ENCODE results near the gene GLP1R.

The GLP1R gene

GRCh38 chr6:39041072-39041471 is 7.5 kb upstream of the GLP1R start:
- Histone ChIP-seq H3K4me1 (ENCODE audit: control insufficient read depth in 5 of 5, insufficient read depth in 5 of 5, low read length in 5 of 5) (peaks cover 0 to 5% (median 0%) of the 10 kb centered on the region in 5 donors), H3K9ac (ENCODE audit: low read length in 5 of 5) (no peak overlapping the region), H3K27ac (ENCODE audit: low read depth, low read length) (no peak overlapping the region), H3K36me3 (ENCODE audit: control insufficient read depth in 5 of 5, insufficient read depth in 5 of 5, low read length in 5 of 5) (no peaks in the 10 kb centered on the region), H3K9me3 (ENCODE audit: control insufficient read depth in 5 of 5, low read length in 5 of 5) (peaks cover 0 to 5% (median 0%) of the 10 kb centered on the region in 5 donors), H3K27me3 (ENCODE audit: control insufficient read depth in 5 of 5, insufficient read depth in 4 of 5, low read length in 5 of 5) (peaks cover 0 to 24% (median 16%) of the 10 kb centered on the region in 5 donors), H3K4me3 (ENCODE audit: low read depth in 1 of 5, low read length in 5 of 5) (no peak overlapping the region)

DNA sequence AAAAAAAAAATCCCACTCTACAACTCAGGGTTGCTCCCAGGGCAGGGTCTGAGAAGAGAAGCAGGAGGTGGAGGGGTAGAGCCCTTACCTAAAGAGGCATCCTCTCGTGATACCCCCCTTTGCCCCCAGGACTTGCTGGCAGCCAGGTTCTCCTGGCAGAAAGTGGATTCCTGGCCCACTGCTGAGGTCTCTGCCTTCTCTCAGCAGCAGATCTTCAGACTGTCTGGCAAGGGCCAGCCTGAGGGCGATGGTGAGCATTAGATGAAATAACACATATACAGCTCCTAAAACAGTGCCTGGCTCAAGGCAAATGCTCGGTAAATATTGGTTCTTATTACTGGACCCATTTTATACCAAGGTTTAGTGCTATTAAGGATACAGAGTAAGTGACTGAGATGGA is 4.8 kb upstream of the GLP1R start:
- peaks cover 0 to 6% (median 4%) of the 10 kb centered on the region in 5 donors for H3K4me1 ChIP-seq (ENCODE audit: control insufficient read depth in 5 of 5, insufficient read depth in 5 of 5, low read length in 5 of 5)
- H3K9ac ChIP-seq (ENCODE audit: low read length in 5 of 5): no peak overlapping the region
- no peak overlapping the region for H3K27ac ChIP-seq (ENCODE audit: low read depth, low read length)
- peaks cover 11 to 35% (median 22%) of the 10 kb centered on the region in 5 donors for H3K27me3 ChIP-seq (ENCODE audit: control insufficient read depth in 5 of 5, insufficient read depth in 4 of 5, low read length in 5 of 5)
- no peak overlapping the region for H3K4me3 ChIP-seq (ENCODE audit: low read depth in 1 of 5, low read length in 5 of 5)
- H3K9me3 ChIP-seq (ENCODE audit: control insufficient read depth in 5 of 5, low read length in 5 of 5): peaks cover 0 to 5% (median 0%) of the 10 kb centered on the region in 5 donors
- H3K36me3 ChIP-seq (ENCODE audit: control insufficient read depth in 5 of 5, insufficient read depth in 5 of 5, low read length in 5 of 5): no peaks in the 10 kb centered on the region

DNA sequence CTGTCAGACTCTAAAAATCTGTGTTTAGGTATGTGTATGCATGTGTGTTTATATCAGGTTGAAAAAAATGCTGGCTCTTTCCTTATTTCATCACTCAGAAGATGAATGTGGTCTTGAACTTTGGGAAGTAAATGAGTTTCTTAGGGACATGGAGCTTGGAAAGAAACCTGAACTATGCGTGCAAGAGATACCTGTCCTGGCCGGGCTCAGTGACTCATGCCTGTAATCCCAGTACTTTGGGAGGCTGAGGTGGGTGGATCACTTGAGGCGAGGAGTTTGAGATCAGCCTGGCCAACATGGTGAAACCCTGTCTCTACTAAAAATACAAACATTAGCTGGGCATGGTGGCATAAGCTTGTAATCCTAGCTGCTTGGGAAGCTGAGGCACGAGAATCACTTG is 4.4 kb upstream of the GLP1R start:
- peaks cover 0 to 5% (median 0%) of the 10 kb centered on the region in 5 donors for H3K9me3 ChIP-seq (ENCODE audit: control insufficient read depth in 5 of 5, low read length in 5 of 5)
- H3K9ac ChIP-seq (ENCODE audit: low read length in 5 of 5): no peak overlapping the region
- H3K36me3 ChIP-seq (ENCODE audit: control insufficient read depth in 5 of 5, insufficient read depth in 5 of 5, low read length in 5 of 5): no peaks in the 10 kb centered on the region
- no peak overlapping the region for H3K4me3 ChIP-seq (ENCODE audit: low read depth in 1 of 5, low read length in 5 of 5)
- H3K27me3 ChIP-seq (ENCODE audit: control insufficient read depth in 5 of 5, insufficient read depth in 4 of 5, low read length in 5 of 5): peaks cover 15 to 37% (median 27%) of the 10 kb centered on the region in 5 donors
- peaks cover 0 to 9% (median 8%) of the 10 kb centered on the region in 5 donors for H3K4me1 ChIP-seq (ENCODE audit: control insufficient read depth in 5 of 5, insufficient read depth in 5 of 5, low read length in 5 of 5)
- H3K27ac ChIP-seq (ENCODE audit: low read depth, low read length): no peak overlapping the region

GRCh38 chr6:39047434-39048327 is 900 bp upstream of the GLP1R start:
- H3K9me3 ChIP-seq (ENCODE audit: control insufficient read depth in 5 of 5, low read length in 5 of 5): no peaks in the 10 kb centered on the region
- no peak overlapping the region for H3K9ac ChIP-seq (ENCODE audit: low read length in 5 of 5)
- H3K27me3 ChIP-seq (ENCODE audit: control insufficient read depth in 5 of 5, insufficient read depth in 4 of 5, low read length in 5 of 5): peaks cover 27 to 41% (median 41%) of the 10 kb centered on the region in 5 donors
- H3K27ac ChIP-seq (ENCODE audit: low read depth, low read length): no peak overlapping the region
- no peak overlapping the region for H3K4me3 ChIP-seq (ENCODE audit: low read depth in 1 of 5, low read length in 5 of 5)
- H3K36me3 ChIP-seq (ENCODE audit: control insufficient read depth in 5 of 5, insufficient read depth in 5 of 5, low read length in 5 of 5): no peaks in the 10 kb centered on the region
- peaks cover 0 to 9% (median 8%) of the 10 kb centered on the region in 5 donors for H3K4me1 ChIP-seq (ENCODE audit: control insufficient read depth in 5 of 5, insufficient read depth in 5 of 5, low read length in 5 of 5)

- Histone ChIP-seq H3K27me3 (ENCODE audit: control insufficient read depth in 5 of 5, insufficient read depth in 4 of 5, low read length in 5 of 5) (peaks cover 26 to 41% (median 37%) of the 10 kb centered on the region in 5 donors), H3K36me3 (ENCODE audit: control insufficient read depth in 5 of 5, insufficient read depth in 5 of 5, low read length in 5 of 5) (no peaks in the 10 kb centered on the region), H3K4me1 (ENCODE audit: control insufficient read depth in 5 of 5, insufficient read depth in 5 of 5, low read length in 5 of 5) (peaks cover 0 to 9% (median 8%) of the 10 kb centered on the region in 5 donors), H3K4me3 (ENCODE audit: low read depth in 1 of 5, low read length in 5 of 5) (no peak overlapping the region), H3K27ac (ENCODE audit: low read depth, low read length) (no peak overlapping the region), H3K9me3 (ENCODE audit: control insufficient read depth in 5 of 5, low read length in 5 of 5) (no peaks in the 10 kb centered on the region), H3K9ac (ENCODE audit: low read length in 5 of 5) (no peak overlapping the region)
Observed at GRCh38 chr6:39049575-39050283, 1.1 kb downstream of the GLP1R start.

GRCh38 chr6:39050453-39051112 is 2.0 kb downstream of the GLP1R start:
- H3K27me3 ChIP-seq (ENCODE audit: control insufficient read depth in 5 of 5, insufficient read depth in 4 of 5, low read length in 5 of 5): peaks cover 26 to 41% (median 37%) of the 10 kb centered on the region in 5 donors

GRCh38 chr6:39051399-39052122 is 3.0 kb downstream of the GLP1R start:
- Histone ChIP-seq H3K36me3 (ENCODE audit: control insufficient read depth in 5 of 5, insufficient read depth in 5 of 5, low read length in 5 of 5) (no peaks in the 10 kb centered on the region), H3K9ac (ENCODE audit: low read length in 5 of 5) (no peak overlapping the region), H3K27ac (ENCODE audit: low read depth, low read length) (no peak overlapping the region), H3K27me3 (ENCODE audit: control insufficient read depth in 5 of 5, insufficient read depth in 4 of 5, low read length in 5 of 5) (peaks cover 29 to 38% (median 34%) of the 10 kb centered on the region in 5 donors), H3K9me3 (ENCODE audit: control insufficient read depth in 5 of 5, low read length in 5 of 5) (no peaks in the 10 kb centered on the region), H3K4me1 (ENCODE audit: control insufficient read depth in 5 of 5, insufficient read depth in 5 of 5, low read length in 5 of 5) (peaks cover 0 to 9% (median 8%) of the 10 kb centered on the region in 5 donors), H3K4me3 (ENCODE audit: low read depth in 1 of 5, low read length in 5 of 5) (no peak overlapping the region)

More at GRCh38 chr6:39050453-39051112, 2.0 kb downstream of the GLP1R start:
- no peak overlapping the region for H3K27ac ChIP-seq (ENCODE audit: low read depth, low read length)
- no peaks in the 10 kb centered on the region for H3K9me3 ChIP-seq (ENCODE audit: control insufficient read depth in 5 of 5, low read length in 5 of 5)
- H3K4me3 ChIP-seq (ENCODE audit: low read depth in 1 of 5, low read length in 5 of 5): no peak overlapping the region
- H3K9ac ChIP-seq (ENCODE audit: low read length in 5 of 5): no peak overlapping the region
- no peaks in the 10 kb centered on the region for H3K36me3 ChIP-seq (ENCODE audit: control insufficient read depth in 5 of 5, insufficient read depth in 5 of 5, low read length in 5 of 5)
- H3K4me1 ChIP-seq (ENCODE audit: control insufficient read depth in 5 of 5, insufficient read depth in 5 of 5, low read length in 5 of 5): peaks cover 0 to 9% (median 8%) of the 10 kb centered on the region in 5 donors

DNA sequence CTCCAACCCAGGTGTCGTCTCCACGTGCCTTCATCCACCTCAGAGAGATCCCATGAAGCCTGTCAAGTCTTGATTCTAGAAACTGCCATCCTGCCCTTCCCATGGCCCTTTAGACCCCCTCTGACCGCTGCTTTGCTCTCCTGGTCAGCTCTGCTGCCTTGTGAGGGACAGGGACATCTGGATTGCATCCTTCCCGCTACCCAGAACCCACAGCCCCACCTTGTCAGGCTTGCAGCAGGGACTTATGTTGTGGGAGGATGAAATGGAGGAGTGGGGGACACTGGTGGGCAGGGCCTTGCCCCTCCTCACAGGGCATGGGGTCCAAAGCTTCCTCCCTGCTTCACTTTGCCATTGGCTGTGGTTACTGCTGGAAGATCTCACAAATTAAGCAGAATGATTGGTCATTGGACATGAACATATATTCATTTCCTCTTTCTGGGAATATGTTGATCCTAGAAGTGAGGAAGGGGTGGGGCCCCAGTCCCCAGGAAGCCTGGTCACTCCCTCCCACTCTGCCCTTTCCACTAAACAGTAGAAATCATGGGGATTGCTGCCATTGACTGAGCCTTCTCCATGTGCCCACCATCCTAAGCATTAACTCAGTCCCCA is 4.5 kb downstream of the GLP1R start:
- H3K27ac ChIP-seq (ENCODE audit: low read depth, low read length): no peak overlapping the region
- H3K4me1 ChIP-seq (ENCODE audit: control insufficient read depth in 5 of 5, insufficient read depth in 5 of 5, low read length in 5 of 5): peaks cover 0 to 9% (median 8%) of the 10 kb centered on the region in 5 donors
- H3K9ac ChIP-seq (ENCODE audit: low read length in 5 of 5): no peak overlapping the region
- peaks cover 19 to 30% (median 27%) of the 10 kb centered on the region in 5 donors for H3K27me3 ChIP-seq (ENCODE audit: control insufficient read depth in 5 of 5, insufficient read depth in 4 of 5, low read length in 5 of 5)
- H3K36me3 ChIP-seq (ENCODE audit: control insufficient read depth in 5 of 5, insufficient read depth in 5 of 5, low read length in 5 of 5): no peaks in the 10 kb centered on the region
- H3K9me3 ChIP-seq (ENCODE audit: control insufficient read depth in 5 of 5, low read length in 5 of 5): no peaks in the 10 kb centered on the region
- H3K4me3 ChIP-seq (ENCODE audit: low read depth in 1 of 5, low read length in 5 of 5): no peak overlapping the region

Measured in subcutaneous abdominal adipose tissue (tissue), 5 donors.